CD14-positive monocyte (primary cell): ENCODE measurements around the gene RAPGEF1. TPM values are rescaled to one million over a fixed set of nuclear protein-coding genes. Genes with fewer than 3 reads are reported as not detected.

Experiments used
- DNase-seq, 3 donors: peaks; one replicate each; pipeline ENCODE4 v3.0.0-alpha.2; 2011 to 2022
- H2AFZ ChIP-seq: 2 replicates; pipeline ENCODE4 v1.6.0; 2012; ENCODE audit warnings: mild to moderate bottlenecking, low read depth, low read length, inconsistent platforms; ENCODE audit not compliant: insufficient read depth, poor library complexity, severe bottlenecking
- H3K27ac ChIP-seq, 2 donors: 1 replicate in 1 of 2; 2 replicates in 1 of 2; pipeline ENCODE4 v1.5.1; 2012 to 2013; ENCODE audit warnings: low read length in 2 of 2, control low read depth in 1 of 2, inconsistent platforms in 1 of 2, low read depth in 1 of 2, mild to moderate bottlenecking in 1 of 2
- H3K27me3 ChIP-seq, 2 donors: one replicate each; pipeline versions ENCODE4 v1.6.0 to v1.6.1; 2011 to 2013; ENCODE audit warnings: low read length in 2 of 2; ENCODE audit not compliant: control insufficient read depth in 2 of 2, insufficient read depth in 2 of 2
- H3K36me3 ChIP-seq, 2 donors: replicated peaks in 1 of 2; 1 replicate in 1 of 2; 2 replicates in 1 of 2; pipeline versions ENCODE4 v1.5.1 to v1.6.1; 2012 to 2013; ENCODE audit warnings: low read length in 2 of 2, control low read depth in 1 of 2, inconsistent platforms in 1 of 2, mild to moderate bottlenecking in 1 of 2; ENCODE audit not compliant: insufficient read depth in 2 of 2, control insufficient read depth in 1 of 2
- H3K4me1 ChIP-seq, 2 donors: 1 replicate in 1 of 2; 2 replicates in 1 of 2; pipeline versions ENCODE4 v1.5.1 to v1.6.1; 2012 to 2013; ENCODE audit warnings: low read length in 2 of 2, control low read depth in 1 of 2, inconsistent platforms in 1 of 2, mild to moderate bottlenecking in 1 of 2, moderate library complexity in 1 of 2; ENCODE audit not compliant: insufficient read depth in 2 of 2, control insufficient read depth in 1 of 2
- H3K4me2 ChIP-seq: replicated peaks from 2 replicates; pipeline ENCODE3; 2012; ENCODE audit warnings: low read length, moderate library complexity, mild to moderate bottlenecking; ENCODE audit not compliant: poor library complexity, severe bottlenecking; ENCODE audit errors: extremely low read depth
- H3K4me3 ChIP-seq, 3 experiments: fragments of 200-600 bp in 1 of 3; sonication (generic) in 1 of 3; replicated peaks in 1 of 3; 1 replicate in 2 of 3; 2 replicates in 1 of 3; pipeline ENCODE4 v1.5.1; 2011 to 2013; ENCODE audit warnings: low read length in 3 of 3, mild to moderate bottlenecking in 3 of 3, control low read depth in 2 of 3, low read depth in 2 of 3, inconsistent platforms in 1 of 3, moderate library complexity in 1 of 3
- H3K79me2 ChIP-seq: 2 replicates; pipeline ENCODE4 v1.6.0; 2012; ENCODE audit warnings: mild to moderate bottlenecking, control low read depth, inconsistent platforms, low read length, moderate library complexity; ENCODE audit not compliant: insufficient read depth
- H3K9ac ChIP-seq: 2 replicates; pipeline ENCODE4 v1.6.0; 2017; ENCODE audit warnings: low read length, mild to moderate bottlenecking; ENCODE audit not compliant: insufficient read depth, poor library complexity, severe bottlenecking
- H3K9me3 ChIP-seq, 2 donors: replicated peaks in 1 of 2; 1 replicate in 1 of 2; 2 replicates in 1 of 2; pipeline versions ENCODE4 v1.5.1 to v1.6.1; 2012 to 2013; ENCODE audit warnings: low read length in 2 of 2, control low read depth in 1 of 2; ENCODE audit not compliant: control insufficient read depth in 1 of 2, insufficient read depth in 1 of 2
- H4K20me1 ChIP-seq: 2 replicates; pipeline ENCODE4 v1.6.0; 2012; ENCODE audit warnings: mild to moderate bottlenecking, low read length, control low read depth, moderate library complexity; ENCODE audit not compliant: insufficient read depth
- H3K27ac Mint-ChIP-seq, 7 donors: one replicate each; pipeline ENCODE4 v1.8.0; 2020; ENCODE audit warnings: mild to moderate bottlenecking in 7 of 7, mixed read lengths in 7 of 7, moderate library complexity in 6 of 7, inconsistent platforms in 2 of 7
- H3K27me3 Mint-ChIP-seq, 3 donors: one replicate each; pipeline ENCODE4 v1.8.0; 2021 to 2022; ENCODE audit warnings: low read depth in 3 of 3, mild to moderate bottlenecking in 3 of 3, mixed read lengths in 3 of 3, moderate library complexity in 3 of 3, inconsistent platforms in 1 of 3
- H3K36me3 Mint-ChIP-seq, 2 donors: one replicate each; pipeline ENCODE4 v1.8.0; 2020; ENCODE audit warnings: mixed read lengths in 2 of 2, inconsistent platforms in 1 of 2, mild to moderate bottlenecking in 1 of 2
- H3K4me1 Mint-ChIP-seq: one replicate; pipeline ENCODE4 v1.8.0; 2020; ENCODE audit warnings: mild to moderate bottlenecking, mixed read lengths
- H3K4me3 Mint-ChIP-seq, 2 donors: one replicate each; pipeline ENCODE4 v1.8.0; 2020; ENCODE audit warnings: mild to moderate bottlenecking in 2 of 2, mixed read lengths in 2 of 2, moderate library complexity in 1 of 2
- H3K9me3 Mint-ChIP-seq, 7 donors: one replicate each; pipeline ENCODE4 v1.8.0; 2020 to 2022; ENCODE audit warnings: mixed read lengths in 7 of 7, mild to moderate bottlenecking in 6 of 7, moderate library complexity in 6 of 7, inconsistent platforms in 2 of 7
- WGBS: methylation state at CpG from one replicate; pipeline ENCODE4 v1.1.5; 2013; ENCODE audit warnings: missing lambda C conversion rate; ENCODE audit not compliant: insufficient coverage; 5-methylcytosine and 5-hydroxymethylcytosine counted together
- intact Hi-C, 2 donors: fragments of 100-400 bp; cut with micrococcal nuclease; formaldehyde crosslinking; loops; one replicate each; pipeline versions ENCODE4 v1.15.0 to v1.15.1; 2023
- polyA plus RNA-seq, 3 donors: library from polyadenylated mRNA; depleted of rRNA in 1 of 3; unstranded in 2 of 3; stranded (reverse) in 1 of 3; fragments of 300-500 nt in 2 of 3; fragments of >200 nt in 1 of 3; fragmentation: Illumina TruSeq in 2 of 3; gene quantifications; 1 replicate in 2 of 3; 2 replicates in 1 of 3; pipeline ENCODE4 v1.2.3, GENCODE V29; 2012 to 2021
- TF ChIP-seq, protein P1 (sequence below): fragments of 200-600 bp; IDR thresholded peaks from one replicate; pipeline ENCODE4 v1.8.0; 2022; ENCODE audit warnings: antibody characterized with exemption, mild to moderate bottlenecking

RAPGEF1 gene
- polyA plus RNA-seq, 3 donors, result 1.7 to 71.7 (median 3.0) TPM

DNA sequence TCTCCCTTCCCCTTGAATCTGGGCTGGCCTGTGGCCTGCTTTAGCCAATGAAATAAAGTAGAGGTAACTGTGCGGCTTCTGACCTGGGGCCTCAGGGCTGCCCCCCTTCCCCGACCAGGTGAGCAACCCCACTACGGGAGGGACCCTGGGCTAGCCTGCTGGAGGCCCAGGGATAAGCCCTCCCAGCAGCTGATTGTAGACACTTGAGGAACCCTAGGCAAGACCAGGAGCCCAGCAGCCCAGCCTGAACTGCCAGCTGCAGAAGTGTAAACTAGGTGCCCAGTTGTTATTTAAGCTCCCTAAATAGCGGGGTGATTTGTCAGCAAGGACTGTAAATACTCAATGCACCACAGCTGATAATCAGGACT is 41.3 kb downstream of the RAPGEF1 start:
- intact Hi-C loops, result loop anchor here (2.0 to 5.0 kb wide), 2 partner anchors 34 to 41 kb away; no protein-coding TSS in a partner anchor
- no peak for DNase-seq
- Mint-ChIP-seq H3K4me1 (peaks cover 80% of the 10 kb centered on the region), H3K27ac (peak overlapping the region; percentile 91 to 99 (median 96)), H3K9me3 (no peaks in the 10 kb centered on the region), H3K27me3 (no peaks in the 10 kb centered on the region), H3K4me3 (peak overlapping the region; percentile 31 to 64), H3K36me3 (peaks cover 22 to 43% of the 10 kb centered on the region in 2 donors)
- Histone ChIP-seq H3K9me3 (no peaks in the 10 kb centered on the region), H3K27ac (peak overlapping the region; percentile 97 to 98), H3K4me3 (peak overlapping the region in 1 of 3 experiments; percentile 29), H3K4me2 (peak overlapping the region; percentile 42), H3K36me3 (peaks cover 0 to 5% of the 10 kb centered on the region in 2 donors), H3K9ac (peak overlapping the region; percentile 66), H3K4me1 (peaks cover 69% of the 10 kb centered on the region in 2 donors), H3K79me2 (peaks cover 92% of the 10 kb centered on the region), H2AFZ (no peak overlapping the region), H3K27me3 (no peaks in the 10 kb centered on the region), H4K20me1 (no peaks in the 10 kb centered on the region)
- TF ChIP-seq, protein P1, sequence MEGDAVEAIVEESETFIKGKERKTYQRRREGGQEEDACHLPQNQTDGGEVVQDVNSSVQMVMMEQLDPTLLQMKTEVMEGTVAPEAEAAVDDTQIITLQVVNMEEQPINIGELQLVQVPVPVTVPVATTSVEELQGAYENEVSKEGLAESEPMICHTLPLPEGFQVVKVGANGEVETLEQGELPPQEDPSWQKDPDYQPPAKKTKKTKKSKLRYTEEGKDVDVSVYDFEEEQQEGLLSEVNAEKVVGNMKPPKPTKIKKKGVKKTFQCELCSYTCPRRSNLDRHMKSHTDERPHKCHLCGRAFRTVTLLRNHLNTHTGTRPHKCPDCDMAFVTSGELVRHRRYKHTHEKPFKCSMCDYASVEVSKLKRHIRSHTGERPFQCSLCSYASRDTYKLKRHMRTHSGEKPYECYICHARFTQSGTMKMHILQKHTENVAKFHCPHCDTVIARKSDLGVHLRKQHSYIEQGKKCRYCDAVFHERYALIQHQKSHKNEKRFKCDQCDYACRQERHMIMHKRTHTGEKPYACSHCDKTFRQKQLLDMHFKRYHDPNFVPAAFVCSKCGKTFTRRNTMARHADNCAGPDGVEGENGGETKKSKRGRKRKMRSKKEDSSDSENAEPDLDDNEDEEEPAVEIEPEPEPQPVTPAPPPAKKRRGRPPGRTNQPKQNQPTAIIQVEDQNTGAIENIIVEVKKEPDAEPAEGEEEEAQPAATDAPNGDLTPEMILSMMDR, result no peak
- WGBS, result 27% methylated on average over 3 of the region's 4 CpGs

DNA sequence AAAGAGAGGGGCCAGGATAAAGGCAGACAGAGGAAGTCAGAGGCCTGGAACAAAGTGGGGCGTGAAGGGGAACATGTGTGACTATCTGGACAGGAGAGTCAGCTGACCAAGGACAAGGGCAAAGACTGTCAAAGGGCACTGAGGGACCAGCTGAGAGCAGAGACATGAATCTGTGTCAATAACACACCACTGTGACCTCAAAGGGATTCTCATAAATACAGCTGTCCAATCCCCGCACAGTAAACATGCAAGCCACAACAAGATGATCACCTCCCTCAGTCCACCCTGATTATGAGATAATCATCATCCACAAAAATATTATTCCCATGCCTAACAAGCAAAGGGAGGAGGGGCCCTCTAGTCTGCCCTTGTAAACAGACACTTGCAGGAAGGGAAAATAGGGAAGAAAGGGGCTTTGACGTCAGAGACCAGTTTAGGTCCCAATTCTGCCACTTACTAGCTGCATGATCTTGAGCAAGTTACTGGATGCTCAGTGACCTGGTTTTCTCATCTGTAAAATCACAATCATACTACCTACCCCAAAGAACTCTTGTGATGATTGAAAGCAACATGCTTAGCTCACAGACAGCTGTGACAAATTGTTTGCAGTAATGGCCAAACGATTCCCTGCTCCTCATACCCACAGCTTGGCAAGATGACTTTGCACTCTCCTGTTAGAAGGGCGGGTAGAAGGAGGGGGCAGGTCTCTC is 41.8 kb downstream of the RAPGEF1 start:
- peaks cover 64% of the 10 kb centered on the region in 2 donors for H3K4me1 ChIP-seq
- no peaks in the 10 kb centered on the region for H3K27me3 ChIP-seq
- H3K27ac Mint-ChIP-seq, result peak overlapping the region; percentile 91 to 99 (median 96)
- H3K4me2 ChIP-seq, result peak overlapping the region; percentile 42
- H3K9me3 Mint-ChIP-seq, result no peaks in the 10 kb centered on the region
- H3K36me3 Mint-ChIP-seq, result peaks cover 22 to 45% of the 10 kb centered on the region in 2 donors
- H3K27ac ChIP-seq, result peak overlapping the region; percentile 97 to 98
- 41% methylated on average over 2 of the region's 5 CpGs for WGBS
- H3K4me3 Mint-ChIP-seq, result peak overlapping the region; percentile 31 to 64
- H3K9ac ChIP-seq, result peak overlapping the region; percentile 66
- H3K4me3 ChIP-seq, result peak overlapping the region in 1 of 3 experiments; percentile 29
- no peaks in the 10 kb centered on the region for H3K9me3 ChIP-seq
- H3K36me3 ChIP-seq, result peaks cover 0 to 5% of the 10 kb centered on the region in 2 donors
- intact Hi-C loops, result loop anchor here (2.0 to 5.0 kb wide), 2 partner anchors 35 to 41 kb away; no protein-coding TSS in a partner anchor
- peaks cover 92% of the 10 kb centered on the region for H3K79me2 ChIP-seq
- no peaks in the 10 kb centered on the region for H3K27me3 Mint-ChIP-seq
- peak; percentile 90 to 92 (median 92) for DNase-seq
- TF ChIP-seq, protein P1, result no peak
- peaks cover 79% of the 10 kb centered on the region for H3K4me1 Mint-ChIP-seq
- no peak overlapping the region for H2AFZ ChIP-seq
- no peaks in the 10 kb centered on the region for H4K20me1 ChIP-seq
